NCI-H187 (cell line): Measurements from ENCODE around the gene EHD2.
"Not testable (repeated sequence)": the region's sequence is repeated elsewhere in the genome, so short reads cannot be mapped to it uniquely, and the experiment has no call there.

Experiments used
- DNase-seq, 2 experiments: peaks; one replicate each; lab custom pipeline; 2025; lab: John Stamatoyannopoulos, UW

Gene EHD2

DNA sequence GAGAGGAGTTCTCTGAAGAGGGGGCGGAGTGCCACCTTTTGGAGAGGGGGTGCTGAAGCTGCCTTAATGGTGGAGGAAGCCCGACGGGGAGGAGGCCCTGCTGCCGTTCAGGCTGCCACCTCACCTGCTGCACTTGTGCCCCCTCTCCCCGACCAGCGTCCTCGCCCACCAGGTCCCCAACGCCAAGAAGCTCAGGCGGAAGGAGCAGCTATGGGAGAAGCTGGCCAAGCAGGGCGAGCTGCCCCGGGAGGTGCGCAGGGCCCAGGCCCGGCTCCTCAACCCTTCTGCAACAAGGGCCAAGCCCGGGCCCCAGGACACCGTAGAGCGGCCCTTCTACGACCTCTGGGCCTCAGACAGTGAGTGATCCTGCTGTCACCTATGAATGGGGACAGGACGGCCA is 37.5 kb downstream of the EHD2 start:
- no peak for DNase-seq

DNA sequence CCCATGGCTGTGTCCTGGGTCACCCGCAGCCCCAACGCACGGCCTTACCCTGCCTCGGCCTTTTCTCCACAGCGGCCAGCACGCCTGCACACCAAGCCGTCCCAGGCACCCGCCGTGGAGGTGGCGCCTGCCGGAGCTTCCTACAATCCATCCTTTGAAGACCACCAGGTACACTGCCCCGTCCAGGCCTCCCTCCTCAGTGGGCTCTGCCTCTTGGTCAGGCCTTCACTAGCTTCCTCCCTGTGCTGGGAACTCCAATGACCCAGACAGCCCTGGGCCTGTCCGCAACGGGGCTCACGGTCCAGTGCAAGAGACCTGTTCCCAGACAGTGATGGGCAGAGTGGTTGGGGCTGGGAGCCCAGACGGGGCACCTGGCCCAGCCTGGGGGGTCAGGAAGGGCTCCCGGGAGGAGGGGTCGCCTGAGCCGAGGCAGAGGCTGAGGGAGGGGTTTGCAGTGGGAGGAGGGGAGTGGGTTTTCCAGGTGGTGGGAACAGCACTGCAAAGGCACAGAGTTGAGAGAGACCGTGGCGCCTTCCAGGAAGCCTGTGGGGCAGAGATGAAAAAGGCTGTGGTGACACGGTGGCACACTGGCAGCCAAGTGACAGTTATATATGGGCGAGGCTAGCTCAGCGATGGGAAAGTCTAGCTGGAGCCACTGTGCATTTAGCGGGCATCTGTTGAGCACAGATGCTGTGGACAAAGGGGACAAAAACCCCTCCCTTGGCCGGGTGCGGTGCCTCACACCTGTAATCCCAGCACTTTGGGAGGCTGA is 39.4 kb downstream of the EHD2 start:
- no peak for DNase-seq

DNA sequence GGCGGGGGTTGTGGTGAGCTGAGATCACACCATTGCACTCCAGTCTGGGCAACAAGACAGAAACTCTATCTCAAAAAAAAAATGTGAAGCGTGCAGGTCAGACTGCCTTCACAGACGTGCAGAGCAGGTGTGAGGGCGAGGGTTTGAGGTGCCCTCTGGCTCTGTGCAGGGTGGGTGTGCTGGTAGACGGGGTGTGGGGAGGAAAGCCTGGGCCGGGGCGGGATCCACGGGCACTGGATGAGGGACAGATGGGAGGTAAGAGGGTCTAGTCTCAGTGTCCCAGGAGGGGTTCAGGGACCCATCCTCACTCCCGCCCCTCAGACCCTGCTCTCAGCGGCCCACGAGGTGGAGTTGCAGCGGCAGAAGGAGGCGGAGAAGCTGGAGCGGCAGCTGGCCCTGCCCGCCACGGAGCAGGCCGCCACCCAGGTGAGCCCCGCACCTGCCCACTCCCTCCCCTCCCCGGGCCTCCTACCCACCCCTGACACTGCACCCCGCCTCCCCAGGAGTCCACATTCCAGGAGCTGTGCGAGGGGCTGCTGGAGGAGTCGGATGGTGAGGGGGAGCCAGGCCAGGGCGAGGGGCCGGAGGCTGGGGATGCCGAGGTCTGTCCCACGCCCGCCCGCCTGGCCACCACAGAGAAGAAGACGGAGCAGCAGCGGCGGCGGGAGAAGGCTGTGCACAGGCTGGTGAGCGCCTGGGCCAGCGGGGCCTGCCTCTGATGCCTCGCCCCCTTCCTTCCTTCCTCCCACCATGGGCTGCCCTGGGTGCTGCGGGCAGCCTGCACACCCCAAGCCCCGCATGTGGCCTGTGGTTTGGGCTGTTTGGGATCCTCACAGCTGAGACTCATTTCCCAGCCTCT is 41.2 kb downstream of the EHD2 start:
- no peak for DNase-seq

DNA sequence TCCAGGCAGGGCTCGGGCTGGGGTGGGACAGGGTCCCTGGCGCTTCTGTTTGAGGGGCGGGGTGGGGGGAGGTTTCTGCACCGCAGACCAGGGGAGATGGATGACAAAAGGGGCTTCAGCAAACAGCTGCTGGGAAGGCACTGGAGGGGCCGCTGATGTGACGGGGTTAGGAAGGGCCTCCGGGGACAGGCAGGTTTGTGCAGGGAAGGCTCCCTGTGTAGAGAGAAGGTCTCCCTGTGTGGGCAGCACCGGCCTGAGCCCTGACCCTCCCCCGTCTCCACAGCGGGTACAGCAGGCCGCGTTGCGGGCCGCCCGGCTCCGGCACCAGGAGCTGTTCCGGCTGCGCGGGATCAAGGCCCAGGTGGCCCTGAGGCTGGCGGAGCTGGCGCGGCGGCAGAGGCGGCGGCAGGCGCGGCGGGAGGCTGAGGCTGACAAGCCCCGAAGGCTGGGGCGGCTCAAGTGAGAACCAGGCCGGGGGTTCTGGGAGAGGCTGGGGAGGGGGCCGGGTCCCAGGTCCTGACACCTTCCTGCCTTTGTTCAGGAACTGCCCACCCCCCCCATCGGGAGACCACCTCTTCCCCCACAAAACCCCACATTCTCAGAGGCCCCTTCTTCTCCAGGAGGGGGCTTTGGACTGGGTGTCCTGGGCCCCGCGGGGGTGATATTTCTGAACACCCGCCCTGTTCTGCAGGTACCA is 42.0 kb downstream of the EHD2 start:
- DNase-seq: no peak

DNA sequence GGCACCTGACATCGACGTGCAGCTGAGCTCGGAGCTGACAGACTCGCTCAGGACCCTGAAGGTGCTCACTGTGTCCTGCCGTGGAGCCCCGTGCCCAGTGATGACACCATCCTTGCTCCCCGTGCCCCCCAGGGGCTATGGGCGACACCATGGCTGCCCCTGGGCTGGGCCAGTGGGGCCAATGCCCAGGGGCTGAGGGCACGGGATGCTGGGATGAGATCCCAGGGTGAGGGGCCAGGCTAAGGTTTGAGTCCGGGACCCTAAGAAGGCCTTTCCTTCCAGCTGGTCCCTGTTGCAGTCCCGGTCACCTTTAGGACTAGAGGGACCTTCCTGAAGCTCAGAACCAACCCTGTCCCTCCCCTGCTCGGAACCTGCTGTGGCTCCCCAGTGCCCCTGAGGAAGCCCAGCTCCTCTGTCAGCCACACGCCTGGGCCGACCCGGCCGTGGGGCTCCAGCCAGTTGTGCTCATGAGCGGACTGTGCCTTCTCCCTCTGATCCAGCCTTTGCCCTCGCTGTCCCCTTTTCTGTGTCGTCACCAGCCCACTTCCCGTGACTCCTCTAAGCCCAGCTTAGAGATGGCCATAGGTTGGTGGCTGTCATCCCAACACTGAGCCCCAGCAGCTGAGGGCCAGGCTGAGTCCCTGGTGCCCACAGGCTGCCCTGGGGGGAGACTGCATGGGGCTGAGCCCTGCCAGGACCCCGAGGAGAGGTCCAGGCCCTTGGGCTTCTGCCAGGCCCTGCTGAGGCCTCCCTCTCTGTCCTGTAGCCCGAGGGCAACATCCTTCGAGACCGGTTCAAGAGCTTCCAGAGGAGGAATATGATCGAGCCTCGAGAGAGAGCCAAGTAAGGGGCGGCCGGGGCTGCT is 42.8 kb downstream of the EHD2 start:
- DNase-seq: no peak

DNA sequence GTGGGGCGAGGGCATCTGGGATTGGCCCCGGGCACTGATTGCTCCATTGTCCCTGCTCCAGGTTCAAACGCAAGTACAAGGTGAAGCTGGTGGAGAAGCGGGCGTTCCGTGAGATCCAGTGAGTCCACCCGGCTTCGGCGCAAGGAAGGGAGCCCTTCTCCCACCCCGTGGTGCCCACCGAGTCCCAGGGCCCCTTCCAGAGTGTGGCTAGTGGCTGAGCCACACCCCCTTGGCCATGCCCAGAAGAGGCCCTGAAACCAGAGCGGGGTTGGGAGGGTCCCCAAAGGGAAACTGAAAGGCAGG is 43.4 kb downstream of the EHD2 start:
- DNase-seq: no peak

DNA sequence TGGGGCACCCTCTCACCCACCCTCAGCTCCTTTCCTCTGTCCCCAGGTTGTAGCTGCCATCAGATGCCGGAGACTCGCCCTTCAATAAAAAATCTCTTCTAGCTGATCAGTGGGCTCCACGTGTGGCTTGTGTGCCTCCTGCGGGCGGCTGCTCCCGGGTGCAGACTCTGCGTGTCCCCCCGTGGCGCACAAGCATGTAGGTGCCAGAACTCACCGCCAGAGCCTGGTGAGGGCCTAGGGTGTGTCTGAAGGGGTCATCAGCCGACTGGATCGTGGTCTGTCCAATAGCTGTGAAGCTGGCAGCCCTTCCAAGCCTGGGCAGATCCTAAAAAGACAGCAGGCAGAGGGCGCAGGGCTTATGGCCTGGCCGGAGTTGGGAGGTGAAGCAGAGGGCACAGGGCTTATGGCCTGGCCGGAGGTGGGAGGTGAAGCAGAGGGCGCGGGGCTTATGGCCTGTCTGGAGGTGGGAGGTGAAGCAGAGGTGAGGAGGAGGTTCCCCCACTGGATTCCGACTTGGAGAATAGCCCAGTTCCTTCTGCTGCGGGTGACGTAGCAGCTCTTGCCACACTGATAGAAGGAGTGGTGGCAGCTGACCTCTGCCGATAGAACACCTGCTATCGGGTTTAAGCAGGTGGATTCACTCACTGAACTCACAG is 43.9 kb downstream of the EHD2 start:
- no peak for DNase-seq

DNA sequence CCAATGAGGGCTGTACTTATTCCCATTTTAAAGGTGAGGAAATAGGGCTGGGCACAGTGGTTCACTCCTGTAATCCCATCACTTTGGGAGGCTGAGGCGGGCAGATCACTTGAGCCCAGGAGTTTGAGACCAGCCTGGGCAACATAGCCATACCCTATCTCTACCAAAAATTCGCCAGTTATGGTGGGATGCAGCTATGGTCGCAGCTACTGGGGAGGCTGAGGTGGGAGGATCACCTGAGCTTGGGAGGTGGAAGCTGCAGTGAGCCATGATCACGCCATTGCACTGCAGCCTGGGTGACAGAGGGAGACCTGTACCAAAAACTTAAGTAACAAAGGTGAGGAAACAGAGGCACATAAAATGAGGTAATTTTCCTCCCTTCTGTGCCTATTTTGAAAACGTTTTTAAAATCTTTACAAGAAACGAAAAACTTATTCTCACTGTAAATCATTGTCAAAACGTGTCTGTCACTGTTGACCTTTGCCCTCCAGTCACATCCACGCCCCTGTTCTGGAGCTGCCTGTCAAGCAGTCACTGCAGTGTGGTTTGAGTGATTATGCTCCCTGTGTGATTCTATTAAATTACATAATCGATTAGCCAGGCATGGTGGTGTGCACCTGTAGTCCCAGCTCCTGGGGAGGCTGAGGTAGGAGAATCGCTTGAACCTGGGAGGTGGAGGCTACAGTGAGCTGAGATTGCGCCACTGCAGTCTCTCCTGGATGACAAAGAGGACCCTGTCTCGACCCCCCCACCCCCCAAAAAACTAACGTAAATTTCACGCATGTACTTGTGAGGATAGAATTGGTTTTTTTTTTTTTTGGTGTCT is 44.6 kb downstream of the EHD2 start:
- no peak for DNase-seq

DNA sequence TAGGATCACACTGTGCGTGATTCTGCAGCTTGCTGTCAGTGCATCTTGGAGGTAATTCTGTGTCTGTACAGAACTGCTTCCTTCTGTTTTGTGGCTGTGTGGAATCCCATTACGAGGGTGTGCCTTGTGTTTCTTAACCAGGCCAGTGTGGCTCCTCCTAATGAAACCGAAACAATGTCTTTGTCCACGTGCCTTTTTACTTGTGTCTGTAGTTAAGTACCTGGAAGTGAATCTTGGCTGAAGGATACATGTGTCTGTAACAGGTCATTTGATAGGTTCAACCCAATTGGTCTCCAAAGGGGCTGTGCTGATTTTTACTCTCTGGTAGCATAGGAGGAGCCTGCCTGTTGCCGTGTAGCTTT is 45.2 kb downstream of the EHD2 start:
- no peak for DNase-seq

DNA sequence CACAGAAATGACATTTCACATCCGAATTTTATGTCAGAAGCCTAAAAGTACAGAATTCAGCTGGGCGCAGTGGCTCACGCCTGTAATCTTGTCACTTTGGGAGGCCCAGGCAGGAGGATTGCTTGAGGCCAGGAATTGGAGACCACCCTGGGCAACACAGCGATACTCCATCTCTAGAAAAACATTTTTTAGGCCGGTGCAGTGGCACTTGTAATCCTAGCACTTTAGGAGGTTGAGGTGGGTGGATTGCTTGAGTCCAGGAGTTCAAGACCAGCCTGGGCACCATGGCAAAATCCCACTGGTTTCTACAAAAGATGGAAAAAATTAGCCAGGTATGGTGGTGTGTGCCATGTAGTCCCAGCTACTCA is 47.4 kb downstream of the EHD2 start:
- DNase-seq: no peak

DNA sequence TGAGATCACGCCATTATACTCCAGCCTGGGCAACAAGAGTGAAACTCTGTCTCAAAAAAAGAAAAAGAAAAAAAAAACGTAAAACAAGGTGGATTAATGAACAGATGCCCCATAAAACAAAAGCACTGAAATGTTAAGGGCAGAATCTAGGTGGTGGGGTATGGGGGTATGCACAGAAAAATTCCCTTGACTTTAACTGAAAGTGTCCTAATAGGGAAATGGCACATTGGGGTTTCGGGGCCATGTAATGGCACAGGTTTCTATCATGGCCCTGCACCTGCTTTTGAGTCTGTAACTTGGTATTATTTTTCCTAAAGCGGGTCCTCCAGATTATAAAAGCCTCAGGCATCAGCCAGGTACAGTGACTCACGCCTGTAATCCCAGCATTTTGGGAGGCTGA is 48.3 kb downstream of the EHD2 start:
- no peak for DNase-seq

DNA sequence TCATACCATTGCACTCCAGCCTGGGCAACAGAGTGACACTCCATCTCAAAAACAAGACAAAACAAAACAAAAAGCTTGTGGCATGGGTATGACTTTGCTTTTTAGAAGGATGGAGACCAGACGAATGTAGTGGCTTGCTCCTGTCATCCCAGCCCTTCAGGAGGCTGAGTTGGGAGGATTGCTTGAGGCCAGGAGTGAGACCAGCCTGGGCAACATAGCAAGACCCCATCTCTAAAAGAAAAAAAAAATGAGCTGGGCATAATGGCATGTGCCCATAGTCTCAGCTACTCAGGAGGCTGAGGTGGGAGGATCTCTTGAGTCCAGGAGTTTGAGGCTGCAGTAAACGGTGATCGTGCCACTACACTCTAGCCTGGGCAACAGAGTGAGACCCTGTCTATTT is 48.9 kb downstream of the EHD2 start:
- no peak for DNase-seq

DNA sequence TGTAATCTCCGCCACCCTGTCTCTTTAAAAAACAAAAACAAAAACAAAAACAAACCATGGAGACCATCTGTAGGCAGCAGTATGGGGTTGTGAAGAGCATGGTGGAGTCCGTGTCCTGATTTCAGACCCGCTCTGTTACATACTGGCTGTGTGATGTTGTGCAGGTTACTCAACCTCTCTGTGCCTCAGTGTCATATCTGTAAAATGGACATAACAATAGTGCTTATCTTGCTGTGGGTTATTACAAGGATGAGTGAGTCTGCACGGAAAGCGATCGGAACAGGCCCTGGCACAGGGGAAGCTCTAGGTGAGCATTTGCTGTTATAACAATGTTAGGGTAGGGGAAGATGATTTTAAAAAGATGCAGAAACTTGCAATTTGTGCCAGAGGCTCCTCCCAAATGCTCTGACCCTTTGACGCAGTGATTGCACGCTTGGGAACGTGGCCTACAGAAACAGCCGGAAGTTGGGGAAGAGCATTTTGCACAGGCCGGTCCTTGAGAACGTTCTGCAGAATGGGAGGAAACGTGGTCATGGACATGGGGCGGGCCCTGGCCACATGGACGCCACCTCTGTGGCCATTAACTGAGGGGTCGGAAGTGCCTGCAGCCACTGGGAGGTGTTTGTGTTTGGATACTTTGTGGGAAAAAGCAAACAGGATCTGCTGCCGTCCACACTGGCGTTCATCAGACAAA is 49.5 kb downstream of the EHD2 start:
- no peak for DNase-seq

DNA sequence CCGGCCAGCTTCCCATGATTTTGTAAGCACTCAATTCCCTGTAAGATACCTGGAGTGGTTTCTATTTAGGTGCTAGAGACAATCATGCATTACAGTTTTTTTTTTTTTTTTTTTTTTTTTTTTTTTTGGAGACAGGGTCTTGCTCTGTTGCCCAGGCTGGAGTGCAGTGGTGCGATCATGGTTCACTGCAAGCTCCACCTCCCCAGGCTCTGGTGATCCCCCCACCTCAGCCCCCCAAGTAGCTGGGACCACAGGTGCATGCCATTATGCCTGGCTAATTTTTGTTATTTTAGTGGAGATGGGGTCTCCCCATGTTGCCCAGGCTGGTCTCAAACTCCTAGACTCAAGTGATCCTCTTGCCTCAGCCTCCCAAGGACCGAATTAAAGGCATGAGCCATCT is 51.5 kb downstream of the EHD2 start:
- not testable (repeated sequence) for DNase-seq

DNA sequence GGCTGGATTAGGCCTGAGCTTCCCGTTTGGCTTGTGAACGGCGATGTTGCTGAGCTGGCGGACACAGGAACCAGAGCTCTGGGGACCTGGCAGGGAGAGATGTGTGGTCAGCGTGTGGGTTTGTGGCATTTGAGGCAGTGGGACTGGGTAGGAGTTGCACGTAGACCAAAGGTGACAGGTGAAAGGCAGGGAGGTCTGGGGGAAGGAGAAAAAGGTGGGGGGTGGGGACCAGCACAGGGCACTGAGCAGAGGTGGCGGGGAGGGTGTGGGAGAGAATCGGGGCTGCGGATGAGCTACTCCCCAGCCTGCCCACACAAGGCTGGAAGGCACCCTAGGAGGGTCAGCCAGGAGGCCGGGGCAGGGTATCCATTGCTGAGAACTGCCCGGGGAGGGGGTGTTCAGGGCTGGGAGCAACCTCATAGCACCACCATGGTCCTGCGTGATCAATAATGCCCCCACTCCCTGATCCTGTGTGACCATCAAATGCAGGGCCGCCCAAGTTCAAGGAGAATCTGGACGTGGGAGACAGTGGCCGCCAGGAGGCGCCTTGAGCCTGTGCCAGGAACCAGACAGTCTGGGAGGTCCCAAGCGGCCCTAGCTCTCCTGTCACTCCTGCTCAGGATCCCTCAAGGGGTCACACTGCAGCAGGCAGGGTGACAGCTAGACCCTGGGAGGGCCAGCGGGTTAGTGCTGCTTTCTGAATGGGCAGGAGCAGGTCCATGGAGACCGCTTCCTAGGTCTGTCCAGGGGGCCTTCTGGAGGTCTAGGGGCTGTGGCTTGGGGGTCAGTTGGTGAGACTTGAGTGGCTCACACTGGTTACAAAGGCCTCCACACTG is 52.5 kb downstream of the EHD2 start:
- DNase-seq: peak in 1 of 2 experiments; percentile 10

DNA sequence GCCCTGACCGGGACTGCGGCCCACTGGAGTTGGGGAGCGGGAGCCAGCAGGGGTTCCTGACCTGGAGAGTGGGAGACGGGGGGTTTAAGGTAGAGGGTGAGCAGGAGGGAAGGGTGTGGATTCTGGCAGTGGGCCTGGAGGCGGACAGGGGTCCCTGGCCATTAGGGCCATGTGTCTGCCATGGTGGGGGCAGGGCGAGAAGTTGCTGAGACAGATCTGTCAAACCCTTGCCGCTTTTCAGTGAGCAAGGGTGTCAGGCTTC is 53.1 kb downstream of the EHD2 start:
- no peak for DNase-seq

DNA sequence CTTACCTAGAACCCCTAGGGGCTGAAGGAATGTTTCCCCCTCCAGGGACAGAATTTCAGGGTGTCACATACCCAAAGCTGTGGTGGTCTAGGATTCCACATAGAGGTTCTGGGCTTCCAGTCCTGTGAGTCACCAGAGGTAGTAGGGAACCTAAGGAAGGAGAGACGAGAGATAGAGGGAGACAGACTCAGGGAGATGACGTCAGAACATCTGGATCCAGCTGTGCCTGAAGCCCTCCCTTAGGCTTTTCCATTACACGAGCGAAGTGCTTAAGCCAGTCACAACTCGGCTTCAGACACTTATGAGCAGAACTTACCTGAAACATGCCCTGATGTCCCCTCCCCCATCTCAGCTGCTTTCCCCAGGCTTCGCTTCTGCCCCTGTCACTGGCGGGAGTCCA is 53.4 kb downstream of the EHD2 start:
- DNase-seq: no peak

DNA sequence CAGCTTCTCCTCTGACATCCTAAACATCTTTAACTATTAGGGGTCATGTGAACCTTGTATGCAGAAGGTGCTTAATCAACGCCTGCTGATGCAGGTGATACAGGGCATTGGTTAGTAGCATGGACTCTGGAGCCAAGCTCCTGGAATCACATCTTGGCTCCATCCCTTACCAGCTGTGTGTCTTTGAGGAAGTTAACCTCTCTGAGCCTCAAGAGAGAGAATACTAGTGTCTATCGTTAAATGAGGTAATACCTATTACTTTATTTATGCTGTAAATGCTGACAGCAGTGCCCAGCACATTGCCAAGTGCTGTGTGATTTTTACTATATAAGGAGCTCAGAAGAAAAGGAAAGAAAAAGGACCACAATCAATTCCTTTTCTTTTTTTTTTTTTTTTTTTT is 54.1 kb downstream of the EHD2 start:
- no peak for DNase-seq

DNA sequence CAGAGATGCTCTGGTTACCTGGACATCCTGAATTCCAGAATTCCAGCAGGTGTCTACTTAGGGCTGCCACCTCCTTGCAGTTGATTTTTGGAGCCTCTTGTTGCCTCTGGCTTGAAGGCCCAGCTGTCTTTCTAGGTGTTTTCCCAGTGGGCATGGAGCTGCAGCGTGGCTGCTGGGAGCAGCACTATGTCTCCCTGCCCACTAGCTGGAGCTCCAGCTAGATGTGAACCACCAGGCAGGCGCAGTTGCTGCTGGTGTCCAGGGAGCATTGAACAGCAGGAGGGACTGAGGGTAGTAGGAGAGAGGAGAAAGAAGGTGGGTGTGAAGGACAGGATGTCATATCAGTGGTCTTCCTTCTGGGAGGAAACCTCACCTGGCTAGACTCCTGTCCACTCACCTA is 55.4 kb downstream of the EHD2 start:
- no peak for DNase-seq

DNA sequence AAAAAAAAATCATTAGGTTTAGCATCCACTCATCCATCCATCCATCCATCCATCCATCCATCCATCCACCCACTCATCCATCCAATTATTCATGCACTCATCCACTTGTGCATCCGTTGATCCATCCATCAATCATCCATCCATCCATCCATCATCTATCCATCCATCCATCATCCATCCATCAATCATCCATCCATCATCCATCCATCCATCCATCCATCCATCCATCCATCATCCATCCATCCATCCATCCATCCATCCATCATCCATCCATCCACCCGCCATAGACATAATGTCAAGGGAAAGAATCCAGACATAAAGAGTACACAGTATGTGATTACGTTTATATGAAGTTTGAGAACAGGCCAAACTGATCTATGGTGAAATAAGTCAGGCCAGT is 56.3 kb downstream of the EHD2 start:
- DNase-seq: no peak
